ENCODE measurements around the gene ARHGAP28.
"Not testable (repeated sequence)": the region's sequence is repeated elsewhere in the genome, so short reads cannot be mapped to it uniquely, and the experiment has no call there.

Gene ARHGAP28

GRCh38 chr18:6778459-6779247 is 49.1 kb downstream of the ARHGAP28 start:
- no peak for DNase-seq

- no peak for DNase-seq
Measured at GRCh38 chr18:6781142-6781714, 51.7 kb downstream of the ARHGAP28 start.

DNA sequence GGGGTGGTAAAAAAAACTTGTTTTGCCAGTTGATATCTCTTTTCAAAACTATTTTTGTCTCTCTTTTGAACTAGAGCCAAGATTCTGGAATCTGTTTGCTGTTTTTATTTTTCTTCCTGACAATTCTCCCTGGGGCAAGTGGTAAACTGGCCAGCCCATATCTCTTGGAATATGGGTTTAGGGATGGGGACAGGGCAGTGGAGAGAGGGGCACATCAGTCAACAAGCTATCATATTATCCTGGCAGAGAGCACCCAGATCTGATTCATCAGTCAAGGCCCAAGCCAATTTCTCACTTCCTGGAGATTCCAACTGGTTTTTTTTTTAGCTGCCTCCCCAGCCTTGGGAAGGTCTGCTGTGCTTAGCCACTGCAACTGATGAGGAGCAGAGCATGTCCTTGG is 52.3 kb downstream of the ARHGAP28 start:
- no peak for DNase-seq

DNA sequence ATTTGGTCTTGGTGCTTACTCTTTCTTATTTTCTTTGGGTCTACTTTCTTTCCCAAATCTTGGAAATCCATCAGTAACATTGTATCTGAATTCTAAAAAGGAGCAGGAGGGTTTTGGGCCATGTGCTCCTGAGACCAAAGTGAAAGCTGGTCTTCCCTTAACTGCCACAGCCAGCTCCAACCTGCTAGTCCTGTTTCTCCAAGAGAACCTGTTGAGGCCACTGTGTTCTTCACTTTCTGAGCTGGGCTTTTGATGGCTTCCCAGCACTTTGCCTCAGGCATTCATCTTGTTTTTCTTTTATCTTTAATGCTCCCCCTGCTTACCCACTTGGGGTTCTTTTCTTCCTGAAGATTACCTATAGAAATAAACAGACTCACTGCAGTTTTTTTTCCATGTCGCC is 53.3 kb downstream of the ARHGAP28 start:
- DNase-seq = no peak

- no peak for DNase-seq
Measured at GRCh38 chr18:6784046-6784445, 54.5 kb downstream of the ARHGAP28 start.

GRCh38 chr18:6785001-6785400 is 55.5 kb downstream of the ARHGAP28 start:
- DNase-seq = no peak

DNA sequence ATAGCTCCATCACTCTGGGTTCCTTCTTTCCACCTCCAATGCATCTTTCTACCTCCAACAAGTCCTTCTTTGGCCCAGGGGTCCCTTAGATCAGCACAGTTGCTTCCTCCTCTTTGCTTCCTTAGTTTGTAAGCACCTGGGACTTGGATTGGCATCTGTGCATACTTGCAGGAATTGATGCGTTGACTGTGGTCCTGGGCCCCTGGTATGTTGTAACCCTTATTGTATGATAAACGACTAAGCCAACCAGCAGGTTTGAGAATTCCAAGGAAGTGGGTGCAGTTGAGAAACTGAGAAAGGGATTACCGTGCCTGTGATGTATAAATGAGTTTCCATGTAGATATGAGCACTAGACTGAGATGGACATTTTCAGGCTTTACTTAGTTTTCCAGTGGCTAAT is 55.9 kb downstream of the ARHGAP28 start:
- no peak for DNase-seq

- no peak for DNase-seq
Measured at GRCh38 chr18:6792391-6792790, 62.9 kb downstream of the ARHGAP28 start.

GRCh38 chr18:6793455-6793854 is 63.9 kb downstream of the ARHGAP28 start:
- DNase-seq = no peak

DNA sequence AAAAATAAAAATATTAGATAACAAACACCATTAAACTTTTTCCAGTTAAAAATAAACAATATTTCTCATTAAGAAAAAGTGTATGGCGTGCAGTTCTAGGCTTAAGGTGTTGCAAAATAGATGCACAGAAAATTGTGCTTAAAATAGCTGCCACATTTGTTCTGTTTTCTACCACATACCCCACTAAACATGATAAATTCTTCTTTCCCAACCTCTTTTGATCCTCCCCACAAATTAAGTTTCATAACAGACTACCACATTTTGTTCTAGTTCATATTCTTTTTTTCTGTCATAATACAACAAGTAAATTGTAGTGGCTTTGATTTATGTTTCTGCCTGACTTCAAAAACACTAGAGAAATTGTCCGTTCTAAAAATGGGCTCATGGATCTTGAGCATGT is 64.5 kb downstream of the ARHGAP28 start:
- DNase-seq = no peak

DNA sequence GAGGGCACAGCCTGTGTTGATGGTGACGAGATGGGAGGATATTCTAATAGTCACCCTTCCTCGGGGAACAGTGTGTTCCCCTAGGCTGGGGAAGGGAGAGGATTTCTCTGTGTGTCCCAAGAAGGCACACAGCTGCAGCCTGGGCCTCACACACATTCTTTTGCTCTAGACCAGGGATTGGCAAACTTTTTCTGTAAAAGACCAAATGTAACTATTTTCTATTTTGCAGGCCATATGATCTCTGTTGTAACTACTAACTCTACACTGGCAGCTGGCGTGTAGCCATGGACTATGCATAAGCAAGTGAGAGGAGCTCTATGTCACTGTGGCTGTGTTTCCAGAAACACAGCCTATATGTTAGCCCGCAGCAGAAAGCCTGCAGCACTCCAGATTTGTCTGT is 65.8 kb downstream of the ARHGAP28 start:
- DNase-seq = no peak

DNA sequence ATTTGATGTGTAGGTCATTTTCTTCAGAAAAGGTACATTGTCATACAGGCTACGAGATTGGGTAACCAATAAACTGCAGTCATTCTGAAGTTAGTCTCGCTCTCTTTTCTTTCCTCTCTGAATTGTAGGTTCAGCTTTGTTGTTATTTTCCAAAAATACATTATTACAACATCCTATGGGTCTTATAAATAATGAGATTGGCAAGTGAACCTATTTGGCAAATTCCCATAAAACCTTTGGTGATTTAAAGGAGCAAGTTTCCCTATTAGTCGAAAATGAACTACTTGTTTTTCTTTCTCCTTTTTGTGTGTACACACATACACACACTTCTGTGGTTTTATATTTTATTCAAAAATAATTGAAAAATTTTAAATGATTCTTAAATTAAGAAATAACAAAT is 67.0 kb downstream of the ARHGAP28 start:
- DNase-seq = no peak

- DNase-seq = no peak
Measured at GRCh38 chr18:6797171-6797570, 67.7 kb downstream of the ARHGAP28 start.

- no peak for DNase-seq
Measured at GRCh38 chr18:6798896-6799295, 69.4 kb downstream of the ARHGAP28 start.

DNA sequence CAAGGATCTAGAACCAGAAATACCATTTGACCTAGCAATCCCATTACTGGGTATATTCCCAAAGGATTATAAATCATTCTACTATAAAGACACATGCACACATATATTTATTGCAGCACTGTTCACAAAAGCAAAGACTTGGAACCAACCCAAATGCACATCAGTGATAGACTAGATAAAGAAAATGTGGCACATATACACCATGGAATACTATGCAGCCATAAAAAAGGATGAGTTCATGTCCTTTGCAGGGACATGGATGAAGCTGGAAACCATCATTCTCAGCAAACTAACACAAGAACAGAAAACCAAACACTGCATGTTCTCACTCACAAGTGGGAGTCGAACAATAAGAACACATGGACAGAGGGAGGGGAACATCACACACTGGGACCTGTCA is 70.8 kb downstream of the ARHGAP28 start:
- DNase-seq = not testable (repeated sequence)

- DNase-seq = no peak
Measured at GRCh38 chr18:6807515-6808257, 78.2 kb downstream of the ARHGAP28 start.

- DNase-seq = no peak
Measured at GRCh38 chr18:6810191-6810590, 80.7 kb downstream of the ARHGAP28 start.

DNA sequence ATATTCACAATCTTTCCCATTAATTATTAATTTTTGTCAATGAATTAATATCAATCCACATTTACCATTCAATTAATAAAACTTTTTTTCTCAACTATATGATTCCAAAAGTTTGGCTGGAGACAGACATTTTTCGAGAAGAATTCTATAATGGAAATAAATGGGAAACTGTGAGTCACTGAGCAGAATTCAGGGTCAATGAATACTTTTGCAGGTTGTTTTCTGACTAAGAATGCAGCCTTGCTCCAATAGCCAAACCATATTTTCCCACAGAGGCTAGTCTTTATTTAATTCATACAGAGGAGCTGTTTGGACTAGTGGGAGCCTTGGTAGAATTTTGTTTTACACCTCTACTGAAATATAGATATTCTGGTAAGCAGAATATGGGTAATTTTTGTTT is 82.3 kb downstream of the ARHGAP28 start:
- DNase-seq = no peak

- DNase-seq = no peak
Measured at GRCh38 chr18:6814882-6815425, 85.4 kb downstream of the ARHGAP28 start.

DNA sequence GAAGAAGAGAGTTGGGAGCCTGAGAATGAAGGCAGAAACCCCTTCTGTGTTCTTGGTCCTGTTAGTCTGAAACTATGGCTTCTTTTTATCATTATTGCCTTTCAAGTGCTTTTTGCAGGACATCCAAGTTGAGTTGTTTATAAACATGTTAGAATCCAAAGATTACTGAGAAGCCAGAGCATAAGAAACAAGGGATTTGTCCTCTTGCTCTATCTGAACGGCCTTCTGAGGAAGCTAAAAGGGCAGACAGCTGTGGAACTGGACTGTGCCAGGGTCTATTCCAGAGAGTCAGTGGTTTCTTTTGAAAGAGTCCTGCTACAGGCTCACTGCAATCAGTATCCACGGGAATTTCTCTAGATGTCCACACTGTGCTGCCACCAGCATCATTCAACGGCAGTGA is 86.6 kb downstream of the ARHGAP28 start:
- DNase-seq = no peak

- no peak for DNase-seq
Measured at GRCh38 chr18:6819332-6819731, 89.8 kb downstream of the ARHGAP28 start.

DNA sequence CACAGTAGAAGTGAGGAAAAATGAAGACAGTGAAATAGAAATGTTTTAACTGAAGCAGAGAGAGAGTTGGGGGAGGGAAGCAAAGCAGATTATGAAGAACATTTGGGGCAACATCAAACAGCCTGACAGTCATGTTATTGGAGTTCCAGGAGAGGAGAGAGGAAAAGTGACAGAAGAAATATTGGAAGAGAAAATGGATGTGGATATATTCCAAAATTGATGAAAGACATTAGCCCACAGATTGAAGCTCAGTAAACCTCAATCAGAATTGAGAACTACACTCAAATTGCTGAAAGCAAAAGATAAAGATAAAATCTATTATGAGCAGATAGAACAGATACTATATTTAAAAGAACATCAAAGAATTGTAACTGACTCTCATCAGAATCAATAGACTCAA is 90.8 kb downstream of the ARHGAP28 start:
- no peak for DNase-seq

DNA sequence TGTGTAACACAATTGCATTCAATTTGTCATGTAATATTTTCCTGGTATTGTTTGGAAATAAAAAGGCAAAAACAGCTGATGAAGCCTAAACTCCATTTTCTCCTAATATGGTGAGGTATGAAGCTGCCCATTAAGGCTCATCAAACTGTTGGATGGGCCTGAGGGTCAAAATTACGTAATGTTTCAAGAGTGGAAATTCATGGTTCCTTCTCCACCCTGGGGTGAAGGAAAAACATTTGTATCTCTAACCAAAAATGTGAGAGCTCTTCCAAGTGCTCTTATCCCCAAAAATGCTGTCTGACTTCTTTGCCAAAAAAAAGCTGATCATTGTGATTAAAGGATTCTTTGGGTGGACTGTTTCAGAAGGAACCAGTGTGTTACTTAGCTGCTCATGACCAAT is 91.8 kb downstream of the ARHGAP28 start:
- no peak for DNase-seq

DNA sequence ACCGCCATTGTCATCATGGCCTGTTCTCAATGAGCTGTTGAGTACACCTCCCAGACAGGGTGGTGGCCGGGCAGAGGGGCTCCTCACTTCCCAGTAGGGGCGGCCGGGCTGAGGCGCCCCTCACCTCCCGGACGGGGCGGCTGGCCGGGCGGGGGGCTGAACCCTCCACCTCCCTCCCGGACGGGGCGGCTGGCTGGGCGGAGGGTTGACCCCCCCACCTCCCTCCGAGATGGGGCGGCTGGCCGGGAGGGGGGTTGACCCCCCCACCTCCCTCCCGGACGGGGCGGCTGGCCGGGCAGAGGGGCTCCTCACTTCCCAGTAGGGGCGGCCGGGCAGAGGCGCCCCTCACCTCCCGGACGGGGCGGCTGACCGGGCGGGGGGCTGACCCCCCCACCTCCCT is 97.6 kb downstream of the ARHGAP28 start:
- DNase-seq = not testable (repeated sequence)
